ENCODE results near the gene SLC25A47.
A peak's percentile ranks its signal among the peaks of the same experiment; 100 is the strongest.

SLC25A47 gene

GRCh38 chr14:100325958-100326357, 2.8 kb downstream of the SLC25A47 start:
- H3K27ac ChIP-seq (ENCODE audit: low read depth, low read length): no peak overlapping the region
- WGBS (ENCODE audit: extremely low coverage, insufficient coverage, insufficient read length): no CpG with 5 or more reads among the region's 13 CpGs
- DNase-seq: no peak
- H3K9me3 ChIP-seq (ENCODE audit: insufficient read depth, low read depth, low read length): peaks cover 2% of the 10 kb centered on the region
- no peak overlapping the region for H4K12ac ChIP-seq (ENCODE audit: low read depth, low read length)
- H2BK5ac ChIP-seq (ENCODE audit: low read depth, low read length, poor library complexity): no peak overlapping the region
- H3K79me2 ChIP-seq (ENCODE audit: control insufficient read depth, insufficient read depth, low read length, poor library complexity): no peaks in the 10 kb centered on the region
- no peaks in the 10 kb centered on the region for H3K27me3 ChIP-seq (ENCODE audit: insufficient read depth, low read length)
- H3K14ac ChIP-seq (ENCODE audit: low read length): no peak overlapping the region
- no peaks in the 10 kb centered on the region for H3K4me1 ChIP-seq (ENCODE audit: control insufficient read depth in 1 of 2, insufficient read depth in 2 of 2, low read length in 2 of 2)
- no peak overlapping the region for H3K4me2 ChIP-seq (ENCODE audit: low read length)
- no peak overlapping the region for H4K8ac ChIP-seq (ENCODE audit: low read depth, low read length)
- H3K4me3 ChIP-seq (ENCODE audit: low read depth, low read length): no peak overlapping the region
- no peak overlapping the region for H3K18ac ChIP-seq (ENCODE audit: low read length)
- H3K36me3 ChIP-seq (ENCODE audit: control insufficient read depth in 1 of 2, insufficient read depth in 2 of 2, low read length in 2 of 2): no peaks in the 10 kb centered on the region
- no peak overlapping the region for H2AK5ac ChIP-seq (ENCODE audit: low read length)
- no peak overlapping the region for H3K4ac ChIP-seq (ENCODE audit: low read depth, low read length)
- no peak overlapping the region for H2BK12ac ChIP-seq (ENCODE audit: low read length)
- H3K23ac ChIP-seq (ENCODE audit: low read length): no peak overlapping the region
- H3K9ac ChIP-seq (ENCODE audit: low read length): no peak overlapping the region
- no peaks in the 10 kb centered on the region for H3K79me1 ChIP-seq (ENCODE audit: low read length)
- H4K91ac ChIP-seq (ENCODE audit: low read depth, low read length): no peak overlapping the region
- H2AFZ ChIP-seq (ENCODE audit: insufficient read depth, low read length, poor library complexity): no peak overlapping the region
- H2BK120ac ChIP-seq (ENCODE audit: insufficient read depth, low read length, poor library complexity): no peak overlapping the region

DNA sequence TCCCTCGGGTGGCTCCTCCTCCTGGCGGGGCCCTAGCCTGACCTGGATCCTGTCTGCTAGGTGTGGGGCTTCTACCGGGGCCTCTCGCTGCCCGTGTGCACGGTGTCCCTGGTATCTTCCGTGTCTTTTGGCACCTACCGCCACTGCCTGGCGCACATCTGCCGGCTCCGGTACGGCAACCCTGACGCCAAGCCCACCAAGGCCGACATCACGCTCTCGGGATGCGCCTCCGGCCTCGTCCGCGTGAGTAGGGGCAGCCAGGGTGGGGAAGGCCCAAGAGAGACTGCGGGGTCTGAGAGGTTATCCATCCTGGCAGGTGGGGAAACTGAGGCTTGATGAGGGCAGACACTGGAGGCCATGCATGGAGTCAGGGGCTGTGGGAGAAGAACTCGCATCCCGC, 4.0 kb downstream of the SLC25A47 start:
- Histone ChIP-seq H3K14ac (ENCODE audit: low read length) (no peak overlapping the region), H3K4ac (ENCODE audit: low read depth, low read length) (no peak overlapping the region), H2AK5ac (ENCODE audit: low read length) (no peak overlapping the region), H4K12ac (ENCODE audit: low read depth, low read length) (peak overlapping the region; percentile 5), H2BK12ac (ENCODE audit: low read length) (no peak overlapping the region), H3K79me2 (ENCODE audit: control insufficient read depth, insufficient read depth, low read length, poor library complexity) (no peaks in the 10 kb centered on the region), H2BK120ac (ENCODE audit: insufficient read depth, low read length, poor library complexity) (no peak overlapping the region), H4K8ac (ENCODE audit: low read depth, low read length) (no peak overlapping the region), H3K18ac (ENCODE audit: low read length) (no peak overlapping the region), H3K23ac (ENCODE audit: low read length) (no peak overlapping the region), H3K27me3 (ENCODE audit: insufficient read depth, low read length) (no peaks in the 10 kb centered on the region), H3K36me3 (ENCODE audit: control insufficient read depth in 1 of 2, insufficient read depth in 2 of 2, low read length in 2 of 2) (no peaks in the 10 kb centered on the region), H3K27ac (ENCODE audit: low read depth, low read length) (no peak overlapping the region), H4K91ac (ENCODE audit: low read depth, low read length) (no peak overlapping the region), H3K4me2 (ENCODE audit: low read length) (no peak overlapping the region), H3K4me3 (ENCODE audit: low read depth, low read length) (no peak overlapping the region), H3K9ac (ENCODE audit: low read length) (no peak overlapping the region), H3K4me1 (ENCODE audit: control insufficient read depth in 1 of 2, insufficient read depth in 2 of 2, low read length in 2 of 2) (no peaks in the 10 kb centered on the region), H3K79me1 (ENCODE audit: low read length) (no peaks in the 10 kb centered on the region), H2BK5ac (ENCODE audit: low read depth, low read length, poor library complexity) (no peak overlapping the region), H2AFZ (ENCODE audit: insufficient read depth, low read length, poor library complexity) (no peak overlapping the region), H3K9me3 (ENCODE audit: insufficient read depth, low read depth, low read length) (peaks cover 2% of the 10 kb centered on the region)
- no peak for DNase-seq
- WGBS (ENCODE audit: extremely low coverage, insufficient coverage, insufficient read length): no CpG with 5 or more reads among the region's 24 CpGs

DNA sequence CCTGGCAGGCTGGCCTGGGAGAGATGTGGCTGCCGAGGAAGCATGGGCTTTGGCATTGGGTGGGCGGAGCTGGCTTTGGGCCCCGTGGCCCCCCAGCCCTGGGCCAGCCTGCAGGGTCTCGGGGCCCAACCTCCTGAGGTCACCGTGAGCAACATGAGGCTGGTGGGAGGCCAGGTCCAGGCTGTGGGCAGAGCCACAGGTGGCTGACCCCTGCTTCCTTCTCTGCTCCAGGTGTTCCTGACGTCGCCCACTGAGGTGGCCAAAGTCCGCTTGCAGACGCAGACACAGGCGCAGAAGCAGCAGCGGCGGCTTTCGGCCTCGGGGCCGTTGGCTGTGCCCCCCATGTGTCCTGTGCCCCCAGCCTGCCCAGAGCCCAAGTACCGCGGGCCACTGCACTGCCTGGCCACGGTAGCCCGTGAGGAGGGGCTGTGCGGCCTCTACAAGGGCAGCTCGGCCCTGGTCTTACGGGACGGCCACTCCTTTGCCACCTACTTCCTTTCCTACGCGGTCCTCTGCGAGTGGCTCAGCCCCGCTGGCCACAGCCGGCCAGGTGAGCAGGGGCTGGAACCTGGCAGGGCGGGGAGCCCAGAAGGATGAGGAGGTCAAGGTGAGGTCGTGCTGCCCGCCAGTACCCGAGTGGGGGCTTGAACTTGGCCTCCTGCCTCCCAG, 5.5 kb downstream of the SLC25A47 start:
- H3K14ac ChIP-seq (ENCODE audit: low read length): no peak overlapping the region
- no peaks in the 10 kb centered on the region for H3K27me3 ChIP-seq (ENCODE audit: insufficient read depth, low read length)
- no peak for DNase-seq
- H3K4me3 ChIP-seq (ENCODE audit: low read depth, low read length): no peak overlapping the region
- H2AFZ ChIP-seq (ENCODE audit: insufficient read depth, low read length, poor library complexity): no peak overlapping the region
- H3K27ac ChIP-seq (ENCODE audit: low read depth, low read length): no peak overlapping the region
- H3K9me3 ChIP-seq (ENCODE audit: insufficient read depth, low read depth, low read length): peaks cover 3% of the 10 kb centered on the region
- no peak overlapping the region for H2AK5ac ChIP-seq (ENCODE audit: low read length)
- H2BK120ac ChIP-seq (ENCODE audit: insufficient read depth, low read length, poor library complexity): no peak overlapping the region
- no peak overlapping the region for H2BK12ac ChIP-seq (ENCODE audit: low read length)
- no peak overlapping the region for H3K4ac ChIP-seq (ENCODE audit: low read depth, low read length)
- no peak overlapping the region for H4K8ac ChIP-seq (ENCODE audit: low read depth, low read length)
- H3K9ac ChIP-seq (ENCODE audit: low read length): no peak overlapping the region
- no peaks in the 10 kb centered on the region for H3K36me3 ChIP-seq (ENCODE audit: control insufficient read depth in 1 of 2, insufficient read depth in 2 of 2, low read length in 2 of 2)
- no peaks in the 10 kb centered on the region for H3K4me1 ChIP-seq (ENCODE audit: control insufficient read depth in 1 of 2, insufficient read depth in 2 of 2, low read length in 2 of 2)
- no peak overlapping the region for H4K12ac ChIP-seq (ENCODE audit: low read depth, low read length)
- no CpG with 5 or more reads among the region's 32 CpGs for WGBS (ENCODE audit: extremely low coverage, insufficient coverage, insufficient read length)
- no peak overlapping the region for H4K91ac ChIP-seq (ENCODE audit: low read depth, low read length)
- no peak overlapping the region for H2BK5ac ChIP-seq (ENCODE audit: low read depth, low read length, poor library complexity)
- H3K79me1 ChIP-seq (ENCODE audit: low read length): no peaks in the 10 kb centered on the region
- H3K4me2 ChIP-seq (ENCODE audit: low read length): no peak overlapping the region
- no peak overlapping the region for H3K18ac ChIP-seq (ENCODE audit: low read length)
- H3K23ac ChIP-seq (ENCODE audit: low read length): no peak overlapping the region
- no peaks in the 10 kb centered on the region for H3K79me2 ChIP-seq (ENCODE audit: control insufficient read depth, insufficient read depth, low read length, poor library complexity)

GRCh38 chr14:100329233-100330006, 6.3 kb downstream of the SLC25A47 start:
- Histone ChIP-seq H3K4me3 (ENCODE audit: low read depth, low read length) (no peak overlapping the region), H2BK5ac (ENCODE audit: low read depth, low read length, poor library complexity) (no peak overlapping the region), H2BK120ac (ENCODE audit: insufficient read depth, low read length, poor library complexity) (no peak overlapping the region), H3K9ac (ENCODE audit: low read length) (no peak overlapping the region), H2AFZ (ENCODE audit: insufficient read depth, low read length, poor library complexity) (no peak overlapping the region), H4K8ac (ENCODE audit: low read depth, low read length) (no peak overlapping the region), H3K14ac (ENCODE audit: low read length) (no peak overlapping the region), H3K9me3 (ENCODE audit: insufficient read depth, low read depth, low read length) (peaks cover 3% of the 10 kb centered on the region), H3K4me1 (ENCODE audit: control insufficient read depth in 1 of 2, insufficient read depth in 2 of 2, low read length in 2 of 2) (no peaks in the 10 kb centered on the region), H3K79me2 (ENCODE audit: control insufficient read depth, insufficient read depth, low read length, poor library complexity) (no peaks in the 10 kb centered on the region), H2BK12ac (ENCODE audit: low read length) (no peak overlapping the region), H3K4ac (ENCODE audit: low read depth, low read length) (no peak overlapping the region), H4K91ac (ENCODE audit: low read depth, low read length) (no peak overlapping the region), H3K23ac (ENCODE audit: low read length) (no peak overlapping the region), H3K4me2 (ENCODE audit: low read length) (no peak overlapping the region), H3K18ac (ENCODE audit: low read length) (no peak overlapping the region), H3K79me1 (ENCODE audit: low read length) (no peaks in the 10 kb centered on the region), H3K27me3 (ENCODE audit: insufficient read depth, low read length) (no peaks in the 10 kb centered on the region), H4K12ac (ENCODE audit: low read depth, low read length) (no peak overlapping the region), H3K27ac (ENCODE audit: low read depth, low read length) (no peak overlapping the region), H3K36me3 (ENCODE audit: control insufficient read depth in 1 of 2, insufficient read depth in 2 of 2, low read length in 2 of 2) (peaks cover 0 to under 1% of the 10 kb centered on the region in 2 experiments), H2AK5ac (ENCODE audit: low read length) (no peak overlapping the region)
- no CpG with 5 or more reads among the region's 36 CpGs for WGBS (ENCODE audit: extremely low coverage, insufficient coverage, insufficient read length)
- DNase-seq: no peak

All from trophoblast cell (in vitro differentiated cells and primary cell).